ENCODE data around the gene JRKL. TPM values are rescaled to one million over a fixed set of nuclear protein-coding genes. Genes with fewer than 3 reads are reported as not detected.

The JRKL gene
- total and polyA plus RNA-seq, 2 of the 13 experiments (the other 11 are each of a cell fraction or from before 2014, with no cell fraction given) = 3.2 to 4.5 TPM

GRCh38 chr11:96389720-96390487 lies at the start of gene JRKL, which contains the start of gene CCDC82 (continued):
- TF ChIP-seq ZNF740 (CRISPR knock-in tag; IDR thresholded peaks at IDR 0.05) (peak; percentile 51; the same call in 1 of the 2 replicates), ZSCAN12 (CRISPR knock-in tag; IDR thresholded peaks at IDR 0.05) (peak; percentile 60; the same call in 1 of the 2 replicates), ZIK1 (CRISPR knock-in tag; IDR thresholded peaks at IDR 0.05; ENCODE audit: borderline replicate concordance, low read depth) (no peak), TRAFD1 (CRISPR knock-in tag; IDR thresholded peaks at IDR 0.05; ENCODE audit: borderline replicate concordance) (no peak), ZBTB40 (IDR thresholded peaks at IDR 0.05) (peak; percentile 12; the same call in 1 of the 2 replicates), ZBTB40 (CRISPR knock-in tag; IDR thresholded peaks at IDR 0.05) (peak; percentile 40; the same call in 1 of the 2 replicates), ZBTB7A (CRISPR knock-in tag; IDR thresholded peaks at IDR 0.05) (no peak), ZNF501 (CRISPR knock-in tag; IDR thresholded peaks at IDR 0.05) (peak; percentile 88), EHMT2 (IDR thresholded peaks at IDR 0.05; ENCODE audit: borderline replicate concordance, low read depth, low read length) (no peak), ZNF235 (CRISPR knock-in tag; IDR thresholded peaks at IDR 0.05; ENCODE audit: borderline replicate concordance) (no peak)

Data from HepG2 (cell line).